SK-N-SH (cell line): Measurements from ENCODE around the gene SHF. TPM values are rescaled to one million over a fixed set of nuclear protein-coding genes. Genes with fewer than 3 reads are reported as not detected.

Source experiments
- CTCF ChIA-PET: fragments of 300-600, 350-600 bp; formaldehyde crosslinking; extraction: SDS; loops from one replicate; lab custom pipeline; 2021; lab: Yijun Ruan, JAX
- POLR2A ChIA-PET: fragments of 350-600 bp; sonication (Branson Sonifier 250); formaldehyde crosslinking; extraction: SDS; loops from one replicate; lab custom pipeline; 2020; ENCODE audit warnings: antibody characterized with exemption, inconsistent platforms; lab: Yijun Ruan, JAX
- DNase-seq: peaks from one replicate; pipeline ENCODE4 v3.0.0; 2012
- H2AFZ ChIP-seq: fragments of 200-600 bp; sonication (generic); 2 replicates; pipeline ENCODE4 v1.8.1; 2016; ENCODE audit warnings: antibody characterized with exemption, mild to moderate bottlenecking, low read depth
- H3F3A ChIP-seq: fragments of 200-600 bp; sonication (generic); replicated peaks from 2 replicates; pipeline ENCODE3; 2016; ENCODE audit warnings: antibody characterized with exemption, mild to moderate bottlenecking; ENCODE audit not compliant: insufficient read depth
- H3K27ac ChIP-seq, 2 experiments: fragments of 200-500 bp in 1 of 2; fragments of 200-600 bp in 1 of 2; sonication (Bioruptor generic) in 1 of 2; sonication (generic), shearing (Covaris generic) in 1 of 2; 2 replicates each; pipeline versions ENCODE4 v1.5.1 to v1.6.1; 2014 to 2016; ENCODE audit warnings: low read depth in 2 of 2, inconsistent platforms in 1 of 2, low read length in 1 of 2, mild to moderate bottlenecking in 1 of 2, mixed read lengths in 1 of 2
- H3K27me3 ChIP-seq: fragments of 200-600 bp; sonication (generic), shearing (Covaris generic); 2 replicates; pipeline ENCODE4 v1.6.1; 2016; ENCODE audit warnings: mixed run types; ENCODE audit not compliant: insufficient read depth
- H3K36me3 ChIP-seq, 2 experiments: fragments of 200-500 bp in 1 of 2; fragments of 200-600 bp in 1 of 2; sonication (Bioruptor generic) in 1 of 2; sonication (generic) in 1 of 2; replicated peaks in 1 of 2; 2 replicates each; pipeline versions ENCODE3 to v1.5.1; 2014 to 2016; ENCODE audit warnings: low read length in 1 of 2, mild to moderate bottlenecking in 1 of 2; ENCODE audit not compliant: insufficient read depth in 2 of 2, control insufficient read depth in 1 of 2
- H3K4me1 ChIP-seq, 2 experiments: fragments of 200-500 bp in 1 of 2; fragments of 200-600 bp in 1 of 2; sonication (Bioruptor generic) in 1 of 2; sonication (generic), shearing (Covaris generic) in 1 of 2; 2 replicates each; pipeline versions ENCODE4 v1.5.1 to v1.6.1; 2014 to 2016; ENCODE audit warnings: low read depth in 1 of 2, low read length in 1 of 2, mixed run types in 1 of 2; ENCODE audit not compliant: insufficient read depth in 2 of 2, control insufficient read depth in 1 of 2
- H3K4me2 ChIP-seq: fragments of 200-600 bp; sonication (generic), shearing (Covaris generic); 2 replicates; pipeline ENCODE4 v1.6.1; 2017; ENCODE audit warnings: mixed run types
- H3K4me3 ChIP-seq, 2 experiments: fragments of 200-500 bp in 1 of 2; fragments of 200-600 bp in 1 of 2; sonication (Bioruptor generic) in 1 of 2; sonication (generic), shearing (Covaris generic) in 1 of 2; 2 replicates each; pipeline versions ENCODE4 v1.5.1 to v1.8.1; 2014 to 2016; ENCODE audit warnings: low read depth in 2 of 2, inconsistent platforms in 1 of 2, low read length in 1 of 2, mild to moderate bottlenecking in 1 of 2, mixed read lengths in 1 of 2, moderate library complexity in 1 of 2
- H3K79me2 ChIP-seq: fragments of 200-600 bp; sonication (generic); 2 replicates; pipeline ENCODE4 v1.8.1; 2017; ENCODE audit warnings: mild to moderate bottlenecking; ENCODE audit not compliant: insufficient read depth
- H3K9ac ChIP-seq: fragments of 200-600 bp; sonication (generic); 2 replicates; pipeline ENCODE4 v1.6.1; 2017; ENCODE audit warnings: mixed run types
- H3K9me2 ChIP-seq: fragments of 200-600 bp; sonication (generic); 2 replicates; pipeline ENCODE4 v1.6.1; 2017; ENCODE audit warnings: mixed run types
- H3K9me3 ChIP-seq: fragments of 200-600 bp; sonication (generic); 2 replicates; pipeline ENCODE4 v1.6.1; 2017; ENCODE audit warnings: mixed run types, mild to moderate bottlenecking, moderate library complexity
- H4K20me1 ChIP-seq: fragments of 200-600 bp; sonication (generic); 2 replicates; pipeline ENCODE4 v1.6.1; 2017; ENCODE audit warnings: mild to moderate bottlenecking, mixed run types; ENCODE audit not compliant: insufficient read depth
- CHD2 ChIP-seq: fragments of 150-350 bp; IDR thresholded peaks from 2 replicates; pipeline ENCODE4 v1.6.1; 2018; ENCODE audit warnings: low read length; ENCODE audit not compliant: partially characterized antibody
- CTCF ChIP-seq: fragments of 200-600 bp; sonication (generic); IDR thresholded peaks from 2 replicates; pipeline ENCODE4 v1.6.1; 2017; ENCODE audit warnings: antibody characterized with exemption, mild to moderate bottlenecking, moderate library complexity
- ELF1 ChIP-seq: IDR thresholded peaks from 2 replicates; pipeline ENCODE4 v1.4.0; 2012
- FOSL2 ChIP-seq: IDR thresholded peaks from 2 replicates; pipeline ENCODE4 v1.4.0; 2012; ENCODE audit warnings: low read depth, mild to moderate bottlenecking, moderate library complexity, borderline replicate concordance
- FOXJ3 ChIP-seq: sonication (generic); formaldehyde crosslinking; IDR thresholded peaks from 2 replicates; pipeline ENCODE4 v1.5.1; 2020; ENCODE audit warnings: mild to moderate bottlenecking, missing genetic modification reagents
- FOXM1 ChIP-seq: IDR thresholded peaks from 2 replicates; pipeline ENCODE4 v1.4.0; 2012; ENCODE audit warnings: low read depth, mild to moderate bottlenecking
- GABPA ChIP-seq: IDR thresholded peaks from 2 replicates; pipeline ENCODE4 v1.4.0; 2012; ENCODE audit warnings: low read depth, mild to moderate bottlenecking
- GATA2 ChIP-seq: sonication (generic); formaldehyde crosslinking; IDR thresholded peaks from 2 replicates; pipeline ENCODE4 v1.5.0; 2020; ENCODE audit warnings: mild to moderate bottlenecking, missing genetic modification reagents
- IRF3 ChIP-seq: fragments of 150-350 bp; IDR thresholded peaks from 2 replicates; pipeline ENCODE4 v1.6.1; 2016; ENCODE audit warnings: mild to moderate bottlenecking, low read depth, low read length
- JUND ChIP-seq: IDR thresholded peaks from 2 replicates; pipeline ENCODE4 v1.4.0; 2012
- MAX ChIP-seq: IDR thresholded peaks from 2 replicates; pipeline ENCODE4 v1.4.0; 2012; ENCODE audit warnings: low read depth
- MEF2A ChIP-seq: IDR thresholded peaks from 2 replicates; pipeline ENCODE4 v1.4.0; 2012; ENCODE audit warnings: low read depth, borderline replicate concordance
- NRF1 ChIP-seq: IDR thresholded peaks from 2 replicates; pipeline ENCODE4 v1.6.1; 2012; ENCODE audit warnings: low read depth, mild to moderate bottlenecking, low read length
- POLR2AphosphoS5 ChIP-seq: IDR thresholded peaks from 2 replicates; pipeline ENCODE4 v1.6.1; 2012; ENCODE audit warnings: low read depth, low read length
- RAD21 ChIP-seq: IDR thresholded peaks from 2 replicates; pipeline ENCODE4 v1.6.1; 2012; ENCODE audit warnings: mild to moderate bottlenecking, low read length
- RFX5 ChIP-seq: IDR thresholded peaks from 2 replicates; pipeline ENCODE4 v1.6.1; 2012; ENCODE audit warnings: mild to moderate bottlenecking, improper control_type of control experiment, low read length
- SIN3A ChIP-seq: IDR thresholded peaks from 2 replicates; pipeline ENCODE4 v1.6.1; 2012; ENCODE audit warnings: low read depth, mild to moderate bottlenecking, low read length, moderate library complexity, borderline replicate concordance
- SMC3 ChIP-seq: IDR thresholded peaks from 2 replicates; pipeline ENCODE4 v1.6.1; 2012; ENCODE audit warnings: low read depth, low read length, improper control_type of control experiment
- TAF1 ChIP-seq: IDR thresholded peaks from 2 replicates; pipeline ENCODE4 v1.6.1; 2012; ENCODE audit warnings: low read depth, mild to moderate bottlenecking, low read length, moderate library complexity, borderline replicate concordance
- TCF12 ChIP-seq: IDR thresholded peaks from 2 replicates; pipeline ENCODE4 v1.4.0; 2012
- TEAD4 ChIP-seq: IDR thresholded peaks from 2 replicates; pipeline ENCODE4 v1.4.0; 2012; ENCODE audit warnings: mild to moderate bottlenecking, borderline replicate concordance; ENCODE audit not compliant: insufficient read depth
- USF1 ChIP-seq: IDR thresholded peaks from 2 replicates; pipeline ENCODE4 v1.4.0; 2012; ENCODE audit warnings: low read depth, borderline replicate concordance
- USF2 ChIP-seq: fragments of 150-350 bp; IDR thresholded peaks from 2 replicates; pipeline ENCODE4 v1.6.1; 2017; ENCODE audit warnings: antibody characterized with exemption, low read length, low read depth, borderline replicate concordance
- YY1 ChIP-seq: IDR thresholded peaks from 2 replicates; pipeline ENCODE4 v1.4.0; 2012; ENCODE audit warnings: low read depth, mild to moderate bottlenecking
- ZBTB33 ChIP-seq: IDR thresholded peaks from 2 replicates; pipeline ENCODE4 v1.4.0; 2012; ENCODE audit warnings: low read depth, borderline replicate concordance
- WGBS: methylation state at CpG from one replicate; pipeline ENCODE4 v1.1.6; 2017; ENCODE audit warnings: low lambda C conversion rate; 5-methylcytosine and 5-hydroxymethylcytosine counted together
- polyA plus RNA-seq, 3 experiments: library from polyadenylated mRNA; depleted of rRNA; stranded (reverse); fragments of >200 nt; gene quantifications; 2 replicates each; pipeline ENCODE4 v1.2.3, GENCODE V29; 2012

The SHF gene
- polyA plus RNA-seq, 1 of the 3 experiments (the other 2 are of a cell fraction): 5.5 TPM

GRCh38 chr15:45198337-45199135 is 10.8 kb upstream of the SHF start (continued):
- no peak for TF ChIP-seq IRF3
- TF ChIP-seq TEAD4: peak; percentile 84
- TF ChIP-seq NRF1: peak; percentile 67
- no peak for TF ChIP-seq SIN3A
- TF ChIP-seq MAX: peak; percentile 44; the same call in 1 of the 2 replicates
- no peak for TF ChIP-seq JUND
- TF ChIP-seq RFX5: peak; percentile 7; the same call in 1 of the 2 replicates
- no peak for TF ChIP-seq MEF2A
- peak; percentile 7; the same call in 1 of the 2 replicates for TF ChIP-seq ELF1
- TF ChIP-seq POLR2AphosphoS5: peak; percentile 80
- TF ChIP-seq TAF1: peak; percentile 16; the same call in 1 of the 2 replicates
- no peak for TF ChIP-seq FOXM1
- TF ChIP-seq SMC3: peak; percentile 15; the same call in 1 of the 2 replicates
- no peak for TF ChIP-seq TCF12
- TF ChIP-seq CTCF: peak; percentile 94
- peak; percentile 28 for TF ChIP-seq RAD21
- TF ChIP-seq FOSL2: peak; percentile 70; the same call in 1 of the 2 replicates
- no peak for TF ChIP-seq FOXJ3 (CRISPR knock-in tag)

GRCh38 chr15:45197512-45197911 is 9.7 kb upstream of the SHF start:
- H4K20me1 ChIP-seq: no peaks in the 10 kb centered on the region
- 0 out of 2 replicates have a peak overlapping the region, but pooled peaks have one; percentile 67 for H2AFZ ChIP-seq
- H3K4me2 ChIP-seq: peak overlapping the region; percentile 63
- H3K36me3 ChIP-seq: no peaks in the 10 kb centered on the region
- ChIA-PET POLR2A (interaction anchor here (1.3 to 6.3 kb wide), 4 partner anchors 12 to 79 kb away, joined by 4 to 66 read pairs (median 5); partner anchors contain the start of gene SHF), CTCF (interaction anchor here (0.8 to 10.1 kb wide), 14 partner anchors 10 to 389 kb away, joined by 3 to 226 read pairs (median 6); partner anchors contain the start of genes BLOC1S6 and SHF)
- peak overlapping the region; percentile 70 to 87; a peak in 3 of 4 replicates for H3K4me3 ChIP-seq
- H3K27ac ChIP-seq: peak overlapping the region; percentile 4 to 93
- H3K9me2 ChIP-seq: no peaks in the 10 kb centered on the region
- peak overlapping the region; percentile 74; the same call in 1 of the 2 replicates for H3K9ac ChIP-seq
- 68% methylated on average over 3 of the region's 3 CpGs for WGBS
- H3K79me2 ChIP-seq: no peaks in the 10 kb centered on the region
- H3K4me1 ChIP-seq: peaks cover 0 to 4% of the 10 kb centered on the region in 2 experiments; a peak in 1 of 4 replicates
- H3K27me3 ChIP-seq: no peaks in the 10 kb centered on the region
- no peak for DNase-seq
- H3K9me3 ChIP-seq: no peaks in the 10 kb centered on the region
- H3F3A ChIP-seq: peaks cover 35% of the 10 kb centered on the region
- TF ChIP-seq ZBTB33: no peak
- TF ChIP-seq GABPA: no peak
- no peak for TF ChIP-seq YY1
- no peak for TF ChIP-seq USF1
- TF ChIP-seq TAF1: no peak
- TF ChIP-seq NRF1: no peak
- no peak for TF ChIP-seq RFX5
- no peak for TF ChIP-seq POLR2AphosphoS5
- TF ChIP-seq JUND: no peak
- no peak for TF ChIP-seq USF2
- TF ChIP-seq GATA2: no peak
- no peak for TF ChIP-seq CHD2
- no peak for TF ChIP-seq FOSL2
